PC-3 (cell line): ENCODE data around the gene XPR1. TPM values are rescaled to one million over a fixed set of nuclear protein-coding genes. Genes with fewer than 3 reads are reported as not detected.

Experiments
- ATAC-seq: fragments of 200-7000 bp; cut with Tn5 transposase; 2 replicates; pipeline ENCODE4 v1.9.1; 2020; ENCODE audit warnings: mild to moderate bottlenecking, moderate library complexity
- BruUV-seq: library from RNA; stranded (reverse); fragments of 400-500 nt; replicated peaks from 2 replicates; lab custom pipeline; 2021; lab: Mats Ljungman, UMichigan
- CTCF ChIA-PET: fragments of 300-600 bp; sonication (Branson Sonifier 250); formaldehyde crosslinking; loops from one replicate; lab custom pipeline; 2022; ENCODE audit warnings: antibody characterized with exemption; lab: Charles Lee
- POLR2A ChIA-PET: fragments of 300-600 bp; sonication (Branson Sonifier 250); formaldehyde crosslinking; loops from one replicate; lab custom pipeline; 2022; ENCODE audit warnings: antibody characterized with exemption; ENCODE audit not compliant: unreplicated experiment; lab: Charles Lee
- DNase-seq: peaks from one replicate; pipeline ENCODE4 v3.0.0-alpha.2; 2015
- H2AFZ ChIP-seq: fragments of 300-600 bp; sonication (generic); 2 replicates; pipeline ENCODE4 v1.6.0; 2016; ENCODE audit warnings: antibody characterized with exemption, low read length
- H3F3A ChIP-seq: fragments of 300-600 bp; sonication (generic); one replicate; pipeline ENCODE4 v1.6.0; 2017; ENCODE audit warnings: antibody characterized with exemption, low read length, control low read depth, mild to moderate bottlenecking; ENCODE audit not compliant: unreplicated experiment
- H3K27ac ChIP-seq: fragments of 300-600 bp; sonication (generic); 2 replicates; pipeline ENCODE4 v1.5.1; 2016; ENCODE audit warnings: mild to moderate bottlenecking, low read length
- H3K27me3 ChIP-seq: fragments of 300-600 bp; sonication (generic); 2 replicates; pipeline ENCODE4 v1.6.1; 2016; ENCODE audit warnings: low read length, mixed read lengths
- H3K36me3 ChIP-seq: fragments of 300-600 bp; sonication (generic); 2 replicates; pipeline ENCODE4 v1.6.1; 2016; ENCODE audit warnings: low read depth, mixed run types, low read length, mixed read lengths
- H3K4me1 ChIP-seq: fragments of 300-600 bp; sonication (generic); 2 replicates; pipeline ENCODE4 v1.5.1; 2016; ENCODE audit warnings: low read length; ENCODE audit not compliant: insufficient read depth
- H3K4me2 ChIP-seq: fragments of 300-600 bp; sonication (generic); 2 replicates; pipeline ENCODE4 v1.6.0; 2016; ENCODE audit warnings: low read length
- H3K4me3 ChIP-seq: fragments of 300-600 bp; sonication (generic); 2 replicates; pipeline ENCODE4 v1.5.1; 2016; ENCODE audit warnings: mild to moderate bottlenecking, low read length, mixed read lengths
- H3K79me2 ChIP-seq: fragments of 300-600 bp; sonication (generic); 2 replicates; pipeline ENCODE4 v1.6.1; 2017; ENCODE audit warnings: low read length, mixed read lengths
- H3K9ac ChIP-seq: fragments of 300-600 bp; sonication (generic); 2 replicates; pipeline ENCODE4 v1.6.0; 2016; ENCODE audit warnings: mild to moderate bottlenecking, low read length
- H3K9me2 ChIP-seq: fragments of 300-600 bp; sonication (generic); replicated peaks from 2 replicates; pipeline ENCODE4 v1.6.1; 2016; ENCODE audit warnings: mixed run types, low read length, mixed read lengths
- H3K9me3 ChIP-seq: fragments of 300-600 bp; sonication (generic); 2 replicates; pipeline ENCODE4 v1.6.1; 2016; ENCODE audit warnings: low read length, mixed read lengths
- H4K20me1 ChIP-seq: fragments of 300-600 bp; sonication (generic); 2 replicates; pipeline ENCODE4 v1.6.1; 2016; ENCODE audit warnings: low read length, mixed read lengths
- EZH2 ChIP-seq: fragments of 300-600 bp; sonication (generic); IDR thresholded peaks from one replicate; pipeline ENCODE4 v1.6.1; 2017; ENCODE audit warnings: antibody characterized with exemption, mild to moderate bottlenecking, low read length; ENCODE audit not compliant: unreplicated experiment
- EZH2phosphoT487 ChIP-seq: fragments of 300-600 bp; sonication (generic); IDR thresholded peaks from 2 replicates; pipeline ENCODE4 v1.6.1; 2018; ENCODE audit warnings: mild to moderate bottlenecking, antibody characterized with exemption, low read length, borderline replicate concordance
- intact Hi-C: fragments of 100-400 bp; cut with micrococcal nuclease; formaldehyde crosslinking; loops from 2 replicates; pipeline ENCODE4 v1.9.0; 2023
- total RNA-seq: library from RNA; depleted of rRNA; stranded (reverse); fragments of >200 nt; gene quantifications from 2 replicates; pipeline ENCODE4 v1.2.3, GENCODE V29; 2014
- TF ChIP-seq, protein P1 (sequence below): fragments of 300-600 bp; sonication (generic); conservative IDR thresholded peaks from 2 replicates; pipeline ENCODE4 v1.5.1; 2017; ENCODE audit warnings: antibody characterized with exemption, low read depth, mild to moderate bottlenecking, low read length

XPR1 gene
- total RNA-seq, 1 experiment from 2014 or later: 8.2 TPM

DNA sequence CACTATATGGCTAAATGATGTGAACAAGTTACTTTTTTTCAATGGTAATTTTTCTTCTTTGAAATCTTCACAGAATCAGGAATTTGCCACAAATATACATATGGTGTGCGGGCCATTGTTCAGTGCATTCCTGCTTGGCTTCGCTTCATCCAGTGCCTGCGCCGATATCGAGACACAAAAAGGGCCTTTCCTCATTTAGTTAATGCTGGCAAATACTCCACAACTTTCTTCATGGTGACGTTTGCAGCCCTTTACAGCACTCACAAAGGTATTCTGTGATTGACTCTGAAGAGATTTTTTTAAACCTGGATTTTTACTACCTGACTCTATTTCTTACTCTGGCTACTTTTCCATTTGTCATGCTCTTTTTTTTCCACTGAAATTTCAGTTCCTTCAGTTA, 204.6 kb downstream of the XPR1 start:
- ChIA-PET POLR2A (no interaction called here), CTCF (no interaction called here)
- Histone ChIP-seq H2AFZ (no peak overlapping the region), H3K9me2 (no peaks in the 10 kb centered on the region), H3F3A (no peaks in the 10 kb centered on the region), H4K20me1 (no peaks in the 10 kb centered on the region), H3K4me2 (no peak overlapping the region), H3K4me1 (no peaks in the 10 kb centered on the region), H3K9ac (no peak overlapping the region), H3K36me3 (no peaks in the 10 kb centered on the region), H3K27ac (no peak overlapping the region), H3K27me3 (no peaks in the 10 kb centered on the region), H3K4me3 (no peak overlapping the region), H3K9me3 (no peaks in the 10 kb centered on the region), H3K79me2 (no peaks in the 10 kb centered on the region)
- BruUV-seq: no TSS peak
- TF ChIP-seq, protein P1, sequence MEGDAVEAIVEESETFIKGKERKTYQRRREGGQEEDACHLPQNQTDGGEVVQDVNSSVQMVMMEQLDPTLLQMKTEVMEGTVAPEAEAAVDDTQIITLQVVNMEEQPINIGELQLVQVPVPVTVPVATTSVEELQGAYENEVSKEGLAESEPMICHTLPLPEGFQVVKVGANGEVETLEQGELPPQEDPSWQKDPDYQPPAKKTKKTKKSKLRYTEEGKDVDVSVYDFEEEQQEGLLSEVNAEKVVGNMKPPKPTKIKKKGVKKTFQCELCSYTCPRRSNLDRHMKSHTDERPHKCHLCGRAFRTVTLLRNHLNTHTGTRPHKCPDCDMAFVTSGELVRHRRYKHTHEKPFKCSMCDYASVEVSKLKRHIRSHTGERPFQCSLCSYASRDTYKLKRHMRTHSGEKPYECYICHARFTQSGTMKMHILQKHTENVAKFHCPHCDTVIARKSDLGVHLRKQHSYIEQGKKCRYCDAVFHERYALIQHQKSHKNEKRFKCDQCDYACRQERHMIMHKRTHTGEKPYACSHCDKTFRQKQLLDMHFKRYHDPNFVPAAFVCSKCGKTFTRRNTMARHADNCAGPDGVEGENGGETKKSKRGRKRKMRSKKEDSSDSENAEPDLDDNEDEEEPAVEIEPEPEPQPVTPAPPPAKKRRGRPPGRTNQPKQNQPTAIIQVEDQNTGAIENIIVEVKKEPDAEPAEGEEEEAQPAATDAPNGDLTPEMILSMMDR: no peak
- TF ChIP-seq EZH2: no peak
- no peak for TF ChIP-seq EZH2phosphoT487
- no peak for ATAC-seq
- no peak for DNase-seq
- intact Hi-C loops: no loop called here

DNA sequence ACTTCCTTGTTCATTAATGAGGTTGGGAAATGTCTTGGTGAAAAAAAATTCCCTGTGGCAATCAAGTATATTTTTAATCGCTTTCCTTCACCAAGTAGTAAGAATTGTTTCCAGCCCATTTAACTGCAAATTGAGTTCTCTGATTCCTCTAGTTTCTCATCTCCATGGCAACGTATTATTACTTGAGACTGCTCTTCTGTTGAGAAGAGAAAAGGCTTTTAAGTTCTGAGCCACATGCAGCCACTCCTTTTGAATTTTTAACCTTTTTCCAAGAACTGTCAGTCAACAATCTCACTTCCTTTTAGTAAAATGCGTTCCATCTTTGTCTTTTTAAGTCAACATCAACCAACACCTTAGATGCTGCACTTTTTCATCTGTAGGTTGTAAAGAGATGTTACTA, 205.2 kb downstream of the XPR1 start:
- no peak for ATAC-seq
- Histone ChIP-seq H3K4me1 (no peaks in the 10 kb centered on the region), H3K4me2 (no peak overlapping the region), H3K9me3 (no peaks in the 10 kb centered on the region), H3K27me3 (no peaks in the 10 kb centered on the region), H3K4me3 (no peak overlapping the region), H3F3A (no peaks in the 10 kb centered on the region), H3K79me2 (no peaks in the 10 kb centered on the region), H3K9me2 (no peaks in the 10 kb centered on the region), H3K27ac (no peak overlapping the region), H3K9ac (no peak overlapping the region), H4K20me1 (no peaks in the 10 kb centered on the region), H3K36me3 (no peaks in the 10 kb centered on the region), H2AFZ (no peak overlapping the region)
- intact Hi-C loops: no loop called here
- BruUV-seq: no TSS peak
- ChIA-PET POLR2A (no interaction called here), CTCF (no interaction called here)
- TF ChIP-seq EZH2phosphoT487: no peak
- TF ChIP-seq, protein P1: no peak
- TF ChIP-seq EZH2: no peak
- no peak for DNase-seq

DNA sequence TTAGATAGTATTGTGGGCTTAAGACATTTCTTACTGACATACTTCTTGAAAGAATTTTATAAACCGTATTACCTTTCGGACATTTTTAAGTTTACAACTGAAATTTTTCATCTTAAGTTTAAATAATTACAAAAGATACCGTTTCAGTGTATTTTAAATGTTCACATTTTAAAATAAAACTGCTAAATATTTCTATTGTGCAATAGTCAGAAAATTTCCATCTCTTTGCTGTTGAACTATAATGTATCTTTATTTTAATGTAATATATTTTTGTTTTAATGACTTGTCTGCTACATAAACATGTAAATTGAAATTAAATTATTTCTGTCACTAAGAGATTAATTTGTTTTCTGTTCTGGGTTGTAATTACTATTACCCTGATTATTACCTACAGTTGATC, 206.7 kb downstream of the XPR1 start:
- POLR2A ChIA-PET: no interaction called here
- Histone ChIP-seq H3K9me3 (no peaks in the 10 kb centered on the region), H3F3A (no peaks in the 10 kb centered on the region), H3K4me1 (no peaks in the 10 kb centered on the region), H2AFZ (no peak overlapping the region), H3K36me3 (no peaks in the 10 kb centered on the region), H3K9me2 (no peaks in the 10 kb centered on the region), H3K9ac (no peak overlapping the region), H3K4me2 (no peak overlapping the region), H3K27ac (no peak overlapping the region), H4K20me1 (no peaks in the 10 kb centered on the region), H3K79me2 (no peaks in the 10 kb centered on the region), H3K27me3 (no peaks in the 10 kb centered on the region), H3K4me3 (no peak overlapping the region)
- TF ChIP-seq EZH2phosphoT487 (no peak), EZH2 (no peak)
- TF ChIP-seq, protein P1: no peak
- CTCF ChIA-PET: no interaction called here
- no TSS peak for BruUV-seq
- intact Hi-C loops: no loop called here
- DNase-seq (no peak), ATAC-seq (no peak)
